MCF 10A (cell line): Measurements from ENCODE around the gene BTF3L4. TPM values are rescaled to one million over a fixed set of nuclear protein-coding genes. Genes with fewer than 3 reads are reported as not detected.
"Not testable (repeated sequence)": the region's sequence is repeated elsewhere in the genome, so short reads cannot be mapped to it uniquely, and the experiment has no call there.

ENCODE experiments used
- BruUV-seq: library from RNA; stranded (reverse); fragments of 400-500 nt; replicated peaks from 2 replicates; lab custom pipeline; 2021; lab: Mats Ljungman, UMichigan
- CTCF ChIA-PET: fragments of 300-600 bp; sonication (Branson Sonifier 250); formaldehyde crosslinking; extraction: SDS; loops from one replicate; lab custom pipeline; 2021; ENCODE audit warnings: antibody characterized with exemption, inconsistent platforms; lab: Yijun Ruan, JAX
- POLR2A ChIA-PET: fragments of 300-600, 350-650 bp; sonication (Branson Sonifier 250); formaldehyde crosslinking; extraction: SDS; loops from one replicate; lab custom pipeline; 2020; ENCODE audit warnings: antibody characterized with exemption, inconsistent platforms; lab: Yijun Ruan, JAX
- DNase-seq: peaks from one replicate; pipeline ENCODE4 v3.0.0-alpha.2; 2018; ENCODE audit not compliant: unreplicated experiment
- H3K27ac Mint-ChIP-seq: one replicate; pipeline ENCODE4 v1.8.0; 2022; ENCODE audit warnings: mild to moderate bottlenecking, low read depth, mixed read lengths; ENCODE audit not compliant: unreplicated experiment
- H3K27me3 Mint-ChIP-seq: one replicate; pipeline ENCODE4 v1.8.0; 2022; ENCODE audit warnings: mixed read lengths; ENCODE audit not compliant: insufficient read depth, unreplicated experiment
- H3K36me3 Mint-ChIP-seq: one replicate; pipeline ENCODE4 v1.8.0; 2022; ENCODE audit warnings: mild to moderate bottlenecking, moderate library complexity, mixed read lengths; ENCODE audit not compliant: insufficient read depth, unreplicated experiment
- H3K4me1 Mint-ChIP-seq: one replicate; pipeline ENCODE4 v1.8.0; 2022; ENCODE audit warnings: mixed read lengths; ENCODE audit not compliant: insufficient read depth, unreplicated experiment
- H3K4me3 Mint-ChIP-seq: one replicate; pipeline ENCODE4 v1.8.0; 2022; ENCODE audit warnings: mild to moderate bottlenecking, moderate library complexity, mixed read lengths; ENCODE audit not compliant: unreplicated experiment
- H3K9me3 Mint-ChIP-seq: one replicate; pipeline ENCODE4 v1.8.0; 2022; ENCODE audit warnings: mixed read lengths; ENCODE audit not compliant: unreplicated experiment
- CTCF ChIP-seq: fragments of 200-600 bp; IDR thresholded peaks from one replicate; pipeline ENCODE4 v1.8.0; 2022; ENCODE audit warnings: antibody characterized with exemption, mild to moderate bottlenecking; ENCODE audit not compliant: unreplicated experiment
- intact Hi-C: fragments of 100-400 bp; cut with micrococcal nuclease; formaldehyde crosslinking; loops from 2 replicates; pipeline ENCODE4 v1.14.1; 2022
- total RNA-seq: library from RNA; stranded (reverse); gene quantifications from 2 replicates; pipeline ENCODE4 v1.2.3, GENCODE V29; 2022

Gene BTF3L4
- total RNA-seq, 1 experiment from 2014 or later: 76.0 TPM

- Mint-ChIP-seq H3K27me3 (no peaks in the 10 kb centered on the region), H3K4me3 (no peak overlapping the region), H3K27ac (no peak overlapping the region), H3K36me3 (peaks cover 84% of the 10 kb centered on the region), H3K9me3 (no peaks in the 10 kb centered on the region), H3K4me1 (no peaks in the 10 kb centered on the region)
- CTCF ChIA-PET: interaction anchor here (0.7 to 1.2 kb wide), 3 partner anchors 10 to 614 kb away, joined by 3 to 6 read pairs (median 3); no protein-coding TSS in a partner anchor
- TF ChIP-seq CTCF: no peak
- POLR2A ChIA-PET: interaction anchor here (1.6 kb wide), 1 partner anchor 13 kb away, joined by 5 read pairs; no protein-coding TSS in a partner anchor
- intact Hi-C loops: no loop called here
- no TSS peak for BruUV-seq
- no peak for DNase-seq
These were observed 16.2 kb downstream of the BTF3L4 start for GRCh38 chr1:52072291-52072690.

- ChIA-PET POLR2A (interaction anchor here (1.5 kb wide), 1 partner anchor 22 kb away, joined by 4 read pairs; the partner anchor contains the start of genes BTF3L4 and TXNDC12), CTCF (interaction anchor here (0.6 to 0.7 kb wide), 3 partner anchors 135 to 218 kb away, joined by 3 to 5 read pairs (median 3); no protein-coding TSS in a partner anchor)
- H3K9me3 Mint-ChIP-seq, BruUV-seq, H3K27ac Mint-ChIP-seq, H3K4me3 Mint-ChIP-seq, H3K27me3 Mint-ChIP-seq, intact Hi-C loops, H3K4me1 Mint-ChIP-seq, DNase-seq: not testable (repeated sequence)
- peaks cover 83% of the 10 kb centered on the region for H3K36me3 Mint-ChIP-seq
These were observed 21.2 kb downstream of the BTF3L4 start for GRCh38 chr1:52077277-52077676.

DNA sequence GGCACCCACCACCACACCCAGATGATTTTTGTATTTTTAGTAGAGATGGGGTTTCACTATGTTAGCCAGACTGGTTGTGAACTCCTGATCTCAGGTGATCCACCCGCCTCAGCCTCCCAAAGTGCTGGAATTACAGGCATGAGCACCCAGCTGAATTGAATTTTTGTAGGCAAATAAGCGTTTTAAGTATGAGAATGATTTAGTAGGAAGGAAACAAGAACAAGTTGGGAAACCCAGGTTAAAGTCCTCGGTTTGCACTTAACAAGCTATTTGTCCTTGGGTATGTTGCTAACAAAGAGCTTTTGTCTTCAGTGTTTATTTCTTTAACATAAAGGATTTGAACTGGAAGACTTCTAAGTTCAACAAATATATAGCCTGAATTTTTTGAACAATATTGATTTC, 23.9 kb downstream of the BTF3L4 start:
- CTCF ChIA-PET: interaction anchor here (0.8 to 1.2 kb wide), 2 partner anchors 14 to 26 kb away, joined by 3 to 7 read pairs; no protein-coding TSS in a partner anchor
- no peak overlapping the region for H3K4me3 Mint-ChIP-seq
- no peak for TF ChIP-seq CTCF
- no peaks in the 10 kb centered on the region for H3K4me1 Mint-ChIP-seq
- BruUV-seq: no TSS peak
- H3K27me3 Mint-ChIP-seq: no peaks in the 10 kb centered on the region
- no peak for DNase-seq
- H3K9me3 Mint-ChIP-seq: no peaks in the 10 kb centered on the region
- H3K27ac Mint-ChIP-seq: no peak overlapping the region
- intact Hi-C loops: no loop called here
- POLR2A ChIA-PET: interaction anchor here (1.1 kb wide), 1 partner anchor 41 kb away, joined by 3 read pairs; no protein-coding TSS in a partner anchor
- H3K36me3 Mint-ChIP-seq: peaks cover 69% of the 10 kb centered on the region

GRCh38 chr1:52087892-52088291, 31.8 kb downstream of the BTF3L4 start:
- H3K36me3 Mint-ChIP-seq: peaks cover 78% of the 10 kb centered on the region
- H3K9me3 Mint-ChIP-seq, intact Hi-C loops, H3K4me3 Mint-ChIP-seq, DNase-seq, H3K27me3 Mint-ChIP-seq, BruUV-seq, H3K27ac Mint-ChIP-seq, H3K4me1 Mint-ChIP-seq: not testable (repeated sequence)
- POLR2A ChIA-PET: interaction anchor here (0.7 kb wide), 1 partner anchor 198 kb away, joined by 3 read pairs; no protein-coding TSS in a partner anchor
- CTCF ChIA-PET: interaction anchor here (0.7 kb wide), 1 partner anchor 1980 kb away, joined by 3 read pairs; no protein-coding TSS in a partner anchor

- not testable (repeated sequence) for H3K27me3 Mint-ChIP-seq
These were observed 38.2 kb downstream of the BTF3L4 start for GRCh38 chr1:52094300-52094699.

More at GRCh38 chr1:52094300-52094699, 38.2 kb downstream of the BTF3L4 start:
- DNase-seq, intact Hi-C loops, H3K27ac Mint-ChIP-seq, H3K9me3 Mint-ChIP-seq, BruUV-seq, H3K4me1 Mint-ChIP-seq, H3K4me3 Mint-ChIP-seq: not testable (repeated sequence)
- ChIA-PET CTCF (interaction anchor here (0.6 to 1.2 kb wide), 3 partner anchors 15 to 1082 kb away, joined by 3 read pairs; no protein-coding TSS in a partner anchor), POLR2A (interaction anchor here (0.7 to 0.9 kb wide), 2 partner anchors 9 to 10 kb away, joined by 3 read pairs; no protein-coding TSS in a partner anchor)
- H3K36me3 Mint-ChIP-seq: peaks cover 35% of the 10 kb centered on the region
